T47D (cell line): ENCODE data around the gene DISC1.
"Not testable (repeated sequence)": the region's sequence is repeated elsewhere in the genome, so short reads cannot be mapped to it uniquely, and the experiment has no call there.

Source experiments
- DNase-seq, 2 experiments: peaks; one replicate each; pipeline versions ENCODE4 v3.0.0 to v3.0.0-alpha.2; 2011 to 2012; ENCODE audit warnings: low read depth in 1 of 2, low spot score in 1 of 2
- JUND ChIP-seq: IDR thresholded peaks from 2 replicates; pipeline ENCODE4 v1.6.1; 2012; ENCODE audit warnings: low read depth
- in situ Hi-C: cut with HindIII; loops from 2 replicates; pipeline ENCODE4 v1.10.0; 2016; ENCODE audit warnings: low sequenced_read_pairs, low pct_unique_long_range_greater_than_20kb

DISC1 gene

DNA sequence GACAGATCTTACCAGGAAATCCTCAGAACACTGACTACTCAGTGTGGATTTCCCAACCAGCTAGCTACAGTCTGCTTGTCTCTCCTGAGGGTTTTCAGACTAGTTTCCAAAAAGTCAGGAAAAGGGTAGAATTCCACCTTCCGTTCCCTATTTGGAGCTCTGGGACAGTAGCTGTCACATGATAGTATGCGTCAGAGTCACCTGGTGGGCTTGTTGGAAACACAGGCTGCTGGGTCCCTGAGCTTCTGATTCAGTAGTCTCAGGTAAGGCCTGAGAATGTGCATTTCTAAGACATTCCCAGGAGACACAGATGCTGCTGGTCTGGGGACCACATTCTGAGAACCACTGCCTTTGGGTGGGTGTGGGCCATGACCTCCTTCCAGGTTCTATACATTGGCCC, 272.5 kb downstream of the DISC1 start:
- no peak for DNase-seq
- TF ChIP-seq JUND = no peak
- in situ Hi-C loops = no loop called here

DNA sequence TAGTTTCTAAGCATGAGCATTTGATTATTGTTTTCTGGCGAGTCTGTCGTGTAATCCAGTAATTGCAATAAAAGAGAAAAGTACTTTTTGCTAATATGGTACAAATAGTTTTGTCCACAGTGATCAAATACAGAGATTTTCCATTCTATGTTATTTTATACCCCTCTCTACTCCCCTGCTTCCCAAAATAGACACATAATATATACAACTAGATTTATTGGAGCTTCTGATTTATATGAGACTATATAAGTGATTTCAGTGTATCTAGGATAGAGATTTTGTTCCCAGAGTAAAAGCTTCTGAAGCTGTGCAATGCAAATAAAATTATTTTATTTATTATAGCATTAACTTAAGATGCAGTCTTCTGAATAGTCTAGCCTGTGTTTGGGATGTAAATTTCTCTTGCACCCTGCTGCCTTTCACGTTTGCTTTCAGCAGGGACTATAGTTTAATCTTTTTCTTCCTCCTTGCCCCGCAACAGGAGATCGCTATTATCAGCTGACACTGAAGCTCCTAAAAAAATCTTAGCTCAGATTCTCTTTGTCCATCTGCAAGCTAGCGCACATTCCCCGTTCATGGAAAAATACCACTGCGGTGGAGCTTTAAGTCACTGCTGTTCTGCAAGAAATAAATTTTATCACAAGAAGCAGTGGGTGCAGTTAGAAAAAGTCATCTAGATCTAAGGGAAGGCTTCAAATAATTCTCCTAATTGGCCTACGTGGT, 273.3 kb downstream of the DISC1 start:
- DNase-seq = no peak
- in situ Hi-C loops = no loop called here

DNA sequence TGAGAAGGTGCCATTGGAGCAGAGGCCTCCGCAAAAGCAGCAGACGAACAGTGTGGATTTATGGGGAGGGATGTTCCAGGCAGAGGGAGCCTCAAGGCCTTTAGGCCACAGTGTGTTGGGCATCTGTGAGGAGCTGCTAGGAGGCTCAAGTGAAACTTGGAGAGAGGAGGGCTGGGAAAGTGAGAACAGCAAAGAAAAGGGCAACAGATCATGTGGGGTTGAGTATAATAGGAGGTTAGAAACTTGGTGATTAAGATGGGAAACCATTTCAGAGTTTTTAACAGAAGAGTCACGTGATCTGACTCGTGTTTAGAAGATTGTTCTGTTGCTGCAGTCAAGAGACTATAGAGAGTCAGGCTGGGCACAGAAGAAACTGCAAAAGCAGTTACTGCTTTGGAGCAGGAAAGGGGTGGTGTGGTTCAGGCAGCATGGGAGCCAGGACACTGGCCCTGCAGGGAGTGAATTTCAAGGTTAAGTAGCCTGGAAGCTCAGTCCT, 277.0 kb downstream of the DISC1 start:
- no peak for DNase-seq
- no peak for TF ChIP-seq JUND
- in situ Hi-C loops = no loop called here

More for the DNA sequence above, 273.3 kb downstream of the DISC1 start:
- TF ChIP-seq JUND = no peak

DNA sequence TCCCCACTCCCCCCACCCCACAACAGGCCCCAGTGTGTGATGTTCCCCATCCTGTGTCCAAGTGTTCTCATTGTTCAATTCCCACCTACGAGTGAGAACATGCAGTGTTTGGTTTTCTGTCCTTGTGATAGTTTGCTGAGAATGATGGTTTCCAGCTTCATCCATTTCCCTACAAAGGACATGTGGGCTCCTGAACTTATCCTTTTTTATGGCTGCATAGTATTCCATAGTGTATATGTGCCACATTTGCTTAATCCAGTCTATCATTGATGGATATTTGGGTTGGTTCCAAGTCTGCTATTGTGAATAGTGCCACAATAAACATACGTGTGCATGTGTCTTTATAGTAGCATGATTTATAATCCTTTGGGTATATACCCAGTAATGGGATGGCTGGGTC, 280.7 kb downstream of the DISC1 start:
- in situ Hi-C loops, DNase-seq: not testable (repeated sequence)

DNA sequence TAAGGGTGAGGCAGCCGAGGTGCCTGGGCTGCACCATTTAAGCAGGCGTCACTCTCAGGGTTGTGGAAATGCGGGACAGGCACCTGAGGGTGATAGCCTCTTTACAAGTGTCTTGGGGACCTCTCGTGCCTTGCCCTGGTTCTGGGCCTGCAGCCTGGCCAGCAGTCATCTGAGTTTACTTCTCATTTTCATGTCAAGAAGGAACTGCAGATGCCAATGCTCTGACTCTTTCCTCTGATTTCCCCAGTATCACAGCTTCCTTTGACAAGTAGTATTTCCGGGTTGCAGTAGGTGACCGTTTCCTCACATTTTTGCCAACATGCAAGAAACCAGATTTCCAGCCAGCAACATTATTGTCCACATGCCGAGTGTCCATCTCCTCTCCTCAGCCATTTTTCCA, 286.9 kb downstream of the DISC1 start:
- no peak for TF ChIP-seq JUND
- no peak for DNase-seq
- in situ Hi-C loops = no loop called here

DNA sequence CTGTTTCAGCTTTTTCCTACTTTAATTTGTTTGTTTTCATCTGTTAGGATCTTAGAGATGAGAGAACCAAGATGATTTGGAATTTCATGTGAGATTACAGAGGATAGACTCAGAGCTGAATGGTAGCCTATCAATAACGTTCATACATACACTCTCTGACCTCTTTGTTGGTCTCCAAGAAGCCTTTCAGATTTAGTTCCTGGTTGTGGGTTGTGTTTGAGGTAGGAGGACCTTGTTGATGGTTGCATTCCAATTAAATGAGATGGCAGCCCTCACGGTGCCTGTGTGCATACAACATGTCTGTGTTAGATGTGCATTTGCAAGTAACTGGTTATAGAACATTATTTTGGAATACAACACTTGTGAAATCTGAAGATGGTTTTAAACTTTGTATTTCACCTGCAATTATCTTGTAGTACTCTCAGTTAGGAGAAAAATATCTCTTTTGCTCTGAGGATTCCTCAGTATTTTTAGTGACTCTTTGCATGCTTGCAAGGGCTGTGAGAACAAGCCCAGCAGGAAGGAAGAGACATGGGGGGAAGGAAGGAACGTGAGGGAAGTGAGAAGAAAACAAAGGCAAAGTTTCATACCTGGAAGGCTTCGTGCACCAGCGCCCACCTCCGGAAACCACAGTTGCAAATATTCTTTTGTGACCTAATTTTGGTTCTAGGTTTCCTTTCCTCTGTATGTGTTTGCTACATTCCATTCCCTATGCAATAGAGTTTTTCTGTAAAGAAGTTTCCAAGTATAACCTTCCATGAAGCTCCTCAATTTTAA, 291.8 kb downstream of the DISC1 start:
- DNase-seq = no peak
- TF ChIP-seq JUND = no peak
- in situ Hi-C loops = no loop called here

DNA sequence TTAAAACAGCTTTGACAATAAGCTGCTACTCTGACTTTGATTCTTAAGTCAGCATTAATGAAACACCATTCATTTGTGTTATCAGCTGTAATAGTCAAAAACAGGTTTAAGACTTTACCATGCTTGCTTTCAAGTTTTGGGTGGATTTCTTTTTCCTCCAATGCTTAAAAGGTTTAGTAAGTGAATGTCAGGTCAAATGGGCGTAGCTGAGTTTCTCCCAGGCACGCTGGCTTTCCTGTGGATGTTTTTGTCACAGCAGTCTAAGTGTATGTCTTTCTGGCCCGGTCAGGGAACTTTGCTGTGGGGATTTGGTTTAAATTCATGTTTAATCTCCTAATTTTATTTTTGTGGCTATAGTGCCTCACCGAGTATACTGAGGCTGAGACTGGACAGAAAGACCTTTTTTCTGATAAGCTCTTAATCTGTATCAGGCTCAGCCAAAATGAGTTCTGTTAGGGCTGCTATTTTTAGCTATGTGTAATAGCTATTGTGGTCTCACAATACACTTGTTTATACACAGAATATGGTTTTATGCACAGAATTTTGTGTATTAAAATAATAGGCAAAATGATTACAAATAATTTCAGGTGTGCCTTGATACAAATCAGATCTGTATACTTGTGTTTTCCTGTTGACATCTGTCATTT, 292.8 kb downstream of the DISC1 start:
- in situ Hi-C loops = no loop called here
- DNase-seq = no peak
- no peak for TF ChIP-seq JUND

DNA sequence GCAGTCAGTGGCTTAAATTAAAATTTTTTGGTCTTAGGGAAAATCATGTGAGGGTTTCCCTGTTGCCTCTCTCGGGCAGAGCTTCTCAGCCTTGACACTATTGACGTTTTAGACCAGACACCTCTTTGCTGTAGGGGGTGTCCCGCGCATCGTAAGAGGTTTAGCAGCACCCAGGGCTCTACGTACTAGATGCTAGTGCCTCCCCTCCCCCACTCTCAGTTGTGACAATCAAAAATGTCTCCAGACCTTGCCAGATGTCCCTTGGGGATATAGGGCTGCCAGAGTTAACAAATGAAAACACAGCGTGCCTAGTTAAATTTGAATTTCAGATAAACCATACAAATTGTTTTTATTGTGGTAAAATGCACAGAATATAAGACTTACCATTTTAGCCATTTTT, 293.3 kb downstream of the DISC1 start:
- in situ Hi-C loops = no loop called here
- no peak for DNase-seq
- no peak for TF ChIP-seq JUND

DNA sequence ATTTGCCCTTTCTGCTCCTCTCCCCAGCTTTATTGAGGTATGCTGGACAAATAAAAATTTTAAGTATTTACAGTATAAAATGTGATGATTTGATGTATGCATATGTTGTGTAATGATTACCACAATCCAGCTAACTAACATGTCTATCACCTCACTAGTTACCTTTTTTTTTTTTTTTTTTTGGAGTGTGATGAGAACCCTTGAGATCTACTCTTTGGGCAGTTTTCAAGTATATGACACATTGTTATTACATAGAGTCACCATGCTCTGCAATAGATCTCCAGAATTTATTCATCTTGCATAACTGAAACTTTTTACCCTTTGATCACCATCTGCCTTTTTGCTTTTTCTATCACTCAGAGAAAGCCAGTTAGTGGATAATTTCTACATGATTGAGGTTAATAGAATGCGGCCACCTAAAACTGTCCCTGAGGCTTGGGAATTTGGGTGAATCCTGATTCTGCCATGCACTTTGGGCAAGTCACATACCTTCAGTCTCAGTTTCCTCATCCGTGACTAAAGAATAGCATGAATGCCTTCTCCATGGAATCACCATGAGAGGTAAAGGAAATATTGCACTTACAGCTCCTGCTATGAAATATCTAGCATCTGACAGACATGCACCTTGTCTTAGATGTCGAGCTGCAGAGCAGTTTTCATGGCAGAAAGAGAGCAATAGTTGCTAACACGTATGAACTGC, 295.2 kb downstream of the DISC1 start:
- in situ Hi-C loops = no loop called here
- DNase-seq = no peak
- no peak for TF ChIP-seq JUND

DNA sequence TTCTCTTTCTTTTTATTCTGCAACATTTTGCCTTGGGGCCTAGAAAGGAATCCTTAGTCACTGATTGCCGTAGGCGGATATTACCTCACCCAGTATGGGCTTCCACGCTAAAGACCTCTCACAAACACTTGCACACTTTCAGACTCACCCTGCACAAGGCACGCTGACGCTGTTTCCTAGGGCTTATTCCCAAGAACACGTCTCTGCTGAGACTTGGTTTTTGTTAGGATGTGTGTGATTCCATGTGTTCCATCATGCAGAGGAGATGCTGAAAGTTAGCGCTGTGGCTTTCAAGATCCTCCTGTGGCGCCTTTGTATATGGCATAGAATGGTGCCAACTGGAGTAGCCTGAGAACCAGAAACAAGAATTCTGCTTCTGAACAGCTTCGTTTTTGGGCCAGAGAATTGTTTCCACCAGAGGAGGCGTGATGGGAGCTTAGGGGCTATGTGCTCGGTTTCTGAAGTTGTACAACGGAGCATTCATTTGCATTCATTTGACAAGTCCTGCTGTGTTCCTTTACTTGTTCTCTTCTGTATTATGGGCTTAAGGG, 297.0 kb downstream of the DISC1 start:
- in situ Hi-C loops = no loop called here
- DNase-seq = no peak
- TF ChIP-seq JUND = no peak

DNA sequence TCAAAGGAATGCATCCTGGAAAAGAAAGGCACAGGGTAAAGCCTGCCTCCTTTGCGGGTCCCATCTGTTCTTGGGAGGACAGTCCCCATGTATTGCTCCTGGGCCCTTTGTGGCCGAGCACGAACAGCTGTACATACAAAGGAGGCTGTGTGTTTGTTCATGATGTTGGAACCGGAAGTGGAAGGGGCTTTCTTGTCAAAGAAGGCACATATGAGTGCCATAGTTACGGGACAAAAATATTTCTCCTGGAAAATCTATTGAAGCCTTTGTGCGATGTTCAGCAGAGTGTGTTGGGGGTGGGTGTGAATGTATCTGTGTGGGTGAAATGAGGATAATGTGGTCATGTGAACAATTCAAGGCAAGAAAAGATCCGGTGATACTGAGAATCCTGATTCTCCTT, 297.6 kb downstream of the DISC1 start:
- in situ Hi-C loops = no loop called here
- no peak for DNase-seq
- TF ChIP-seq JUND = no peak

DNA sequence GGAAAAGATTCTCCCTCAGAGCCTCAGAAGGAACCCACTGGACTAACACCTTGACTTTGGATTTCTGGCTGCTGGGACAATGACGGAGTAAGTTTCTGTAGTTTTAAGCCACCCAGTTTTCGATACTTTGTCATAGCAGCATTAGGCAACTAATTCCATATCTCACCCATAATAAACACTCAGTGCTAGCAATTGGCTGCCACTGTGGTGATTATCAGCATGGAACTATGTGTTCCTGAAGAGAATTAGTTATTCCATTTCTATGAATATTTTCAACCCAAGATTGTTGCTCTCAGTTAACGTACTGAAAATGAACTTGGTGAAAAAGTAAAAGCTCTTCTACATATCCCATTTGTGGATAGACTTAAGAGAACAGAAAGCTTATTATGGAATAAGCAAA, 299.3 kb downstream of the DISC1 start:
- in situ Hi-C loops = no loop called here
- no peak for DNase-seq
- no peak for TF ChIP-seq JUND

DNA sequence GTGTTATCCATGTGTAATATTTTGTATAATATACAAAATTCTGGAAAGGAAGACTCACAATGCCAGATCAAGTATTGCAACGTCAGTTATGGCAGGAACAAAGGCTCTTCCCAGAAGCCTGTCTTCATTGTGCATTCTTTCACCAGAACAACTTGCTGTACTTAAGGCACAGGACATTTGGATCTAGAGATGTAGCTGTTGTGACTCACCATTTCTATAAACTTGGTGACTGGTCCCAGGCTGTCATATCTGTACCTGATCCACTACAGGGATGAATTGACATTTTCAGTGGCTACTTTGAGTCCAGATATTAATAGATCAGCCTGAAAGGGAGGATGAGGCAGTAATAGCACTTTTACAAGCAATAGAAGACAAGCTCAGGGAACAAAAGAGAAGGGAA, 299.8 kb downstream of the DISC1 start:
- TF ChIP-seq JUND = no peak
- in situ Hi-C loops = no loop called here
- no peak for DNase-seq
